IMR-90 (cell line): ENCODE measurements around the gene EEPD1. TPM values are rescaled to one million over a fixed set of nuclear protein-coding genes. Genes with fewer than 3 reads are reported as not detected.

Source experiments
- ATAC-seq: fragments of 200-7000 bp; cut with Tn5 transposase; 2 replicates; pipeline ENCODE4 v1.9.1; 2020; ENCODE audit warnings: low read depth, mild to moderate bottlenecking, moderate library complexity
- BruUV-seq: library from RNA; stranded (reverse); fragments of 400-500 nt; replicated peaks from 2 replicates; lab custom pipeline; 2021; lab: Mats Ljungman, UMichigan
- CTCF ChIA-PET: fragments of 300-600 bp; formaldehyde crosslinking; extraction: SDS; loops from one replicate; lab custom pipeline; 2021; ENCODE audit warnings: antibody characterized with exemption; lab: Yijun Ruan, JAX
- POLR2A ChIA-PET: fragments of 300-600 bp; sonication (Branson Sonifier 250); formaldehyde crosslinking; loops from one replicate; lab custom pipeline; 2022; ENCODE audit warnings: antibody characterized with exemption; ENCODE audit not compliant: unreplicated experiment; lab: Charles Lee
- DNase-seq: peaks from one replicate; pipeline ENCODE4 v3.0.0; 2013
- H2AFZ ChIP-seq: replicated peaks from 2 replicates; pipeline ENCODE3; 2013; ENCODE audit warnings: low read length, mild to moderate bottlenecking; ENCODE audit not compliant: poor library complexity
- H2AK5ac ChIP-seq: 2 replicates; pipeline ENCODE4 v1.6.1; 2013; ENCODE audit warnings: low read depth, low read length, inconsistent platforms
- H2AK9ac ChIP-seq: replicated peaks from 2 replicates; pipeline ENCODE3; 2013; ENCODE audit warnings: mild to moderate bottlenecking, low read depth, low read length, moderate library complexity; ENCODE audit not compliant: poor library complexity
- H2BK120ac ChIP-seq: 2 replicates; pipeline ENCODE4 v1.6.1; 2013; ENCODE audit warnings: low read depth, low read length, inconsistent platforms
- H2BK15ac ChIP-seq: 3 replicates; pipeline ENCODE4 v1.6.1; 2013; ENCODE audit warnings: low read depth, low read length, inconsistent platforms
- H2BK20ac ChIP-seq: 2 replicates; pipeline ENCODE4 v1.6.1; 2013; ENCODE audit warnings: low read depth, mild to moderate bottlenecking, inconsistent platforms, low read length, moderate library complexity
- H2BK5ac ChIP-seq: 2 replicates; pipeline ENCODE4 v1.6.1; 2013; ENCODE audit warnings: mild to moderate bottlenecking, low read depth, low read length, inconsistent platforms; ENCODE audit not compliant: poor library complexity, severe bottlenecking
- H3K14ac ChIP-seq: replicated peaks from 2 replicates; pipeline ENCODE4 v1.6.1; 2013; ENCODE audit warnings: low read depth, low read length, inconsistent platforms
- H3K18ac ChIP-seq: 2 replicates; pipeline ENCODE4 v1.6.1; 2013; ENCODE audit warnings: low read depth, low read length, control low read depth
- H3K23ac ChIP-seq: 2 replicates; pipeline ENCODE4 v1.6.1; 2013; ENCODE audit warnings: low read depth, low read length, inconsistent platforms
- H3K27ac ChIP-seq: 2 replicates; pipeline ENCODE4 v1.5.1; 2013; ENCODE audit warnings: mild to moderate bottlenecking, control low read depth, low read length; ENCODE audit not compliant: insufficient read depth
- H3K27me3 ChIP-seq: 2 replicates; pipeline ENCODE4 v1.6.1; 2013; ENCODE audit warnings: low read length; ENCODE audit not compliant: control insufficient read depth, insufficient read depth
- H3K36me3 ChIP-seq: 2 replicates; pipeline ENCODE4 v1.6.1; 2013; ENCODE audit warnings: low read length, mixed read lengths; ENCODE audit not compliant: control insufficient read depth, insufficient read depth
- H3K4ac ChIP-seq: 2 replicates; pipeline ENCODE4 v1.6.1; 2013; ENCODE audit warnings: low read depth, low read length, inconsistent platforms
- H3K4me1 ChIP-seq: 2 replicates; pipeline ENCODE4 v1.6.1; 2013; ENCODE audit warnings: low read length, mixed read lengths; ENCODE audit not compliant: control insufficient read depth, insufficient read depth
- H3K4me2 ChIP-seq: 2 replicates; pipeline ENCODE4 v1.6.1; 2013; ENCODE audit warnings: low read depth, mild to moderate bottlenecking, control low read depth, low read length, moderate library complexity
- H3K4me3 ChIP-seq: 2 replicates; pipeline ENCODE4 v1.5.1; 2013; ENCODE audit warnings: low read depth, mild to moderate bottlenecking, control low read depth, low read length, moderate library complexity; ENCODE audit not compliant: insufficient read depth
- H3K56ac ChIP-seq: 2 replicates; pipeline ENCODE4 v1.6.1; 2013; ENCODE audit warnings: low read length, inconsistent platforms; ENCODE audit not compliant: insufficient read depth; ENCODE audit errors: extremely low read depth
- H3K79me1 ChIP-seq, 2 experiments: 2 replicates each; pipeline ENCODE4 v1.6.1; 2013; ENCODE audit warnings: low read length in 2 of 2, inconsistent platforms in 1 of 2, low read depth in 1 of 2
- H3K9ac ChIP-seq: 2 replicates; pipeline ENCODE4 v1.6.1; 2013; ENCODE audit warnings: low read depth, low read length, control low read depth
- H3K9me1 ChIP-seq: 2 replicates; pipeline ENCODE4 v1.6.1; 2013; ENCODE audit warnings: low read length, inconsistent platforms; ENCODE audit not compliant: insufficient read depth
- H3K9me3 ChIP-seq: 2 replicates; pipeline ENCODE4 v1.6.1; 2013; ENCODE audit warnings: low read length; ENCODE audit not compliant: control insufficient read depth, insufficient read depth
- H4K20me1 ChIP-seq: 2 replicates; pipeline ENCODE4 v1.6.1; 2013; ENCODE audit warnings: low read length, inconsistent platforms; ENCODE audit not compliant: insufficient read depth
- H4K5ac ChIP-seq: 2 replicates; pipeline ENCODE4 v1.6.1; 2013; ENCODE audit warnings: mild to moderate bottlenecking, low read depth, low read length, control low read depth
- H4K8ac ChIP-seq, 2 experiments: 2 replicates each; pipeline ENCODE4 v1.6.1; 2013; ENCODE audit warnings: low read depth in 2 of 2, low read length in 2 of 2, control low read depth in 1 of 2, inconsistent platforms in 1 of 2
- H4K91ac ChIP-seq: 2 replicates; pipeline ENCODE4 v1.6.1; 2013; ENCODE audit warnings: low read depth, low read length, inconsistent platforms; ENCODE audit not compliant: insufficient read depth
- BHLHE40 ChIP-seq: fragments of 150-350 bp; IDR thresholded peaks from 2 replicates; pipeline ENCODE4 v1.6.1; 2016; ENCODE audit warnings: mild to moderate bottlenecking, low read depth, low read length
- CEBPB ChIP-seq: IDR thresholded peaks from 2 replicates; pipeline ENCODE4 v1.6.1; 2012; ENCODE audit warnings: low read depth, low read length, improper control_type of control experiment
- CTCF ChIP-seq: conservative IDR thresholded peaks from 2 replicates; pipeline ENCODE4 v1.5.1; 2012; ENCODE audit warnings: mild to moderate bottlenecking, low read depth, low read length, improper control_type of control experiment
- FOS ChIP-seq: fragments of 150-350 bp; IDR thresholded peaks from 2 replicates; pipeline ENCODE4 v1.6.1; 2016; ENCODE audit warnings: low read depth, low read length
- MAZ ChIP-seq: IDR thresholded peaks from 2 replicates; pipeline ENCODE4 v1.6.1; 2012; ENCODE audit warnings: low read depth, mild to moderate bottlenecking, low read length, improper control_type of control experiment, moderate library complexity, borderline replicate concordance
- MXI1 ChIP-seq: IDR thresholded peaks from 2 replicates; pipeline ENCODE4 v1.6.1; 2012; ENCODE audit warnings: low read depth, mild to moderate bottlenecking, low read length, moderate library complexity, borderline replicate concordance
- POLR2A ChIP-seq: IDR thresholded peaks from 2 replicates; pipeline ENCODE4 v1.6.1; 2012; ENCODE audit warnings: mild to moderate bottlenecking, low read depth, low read length
- RAD21 ChIP-seq: IDR thresholded peaks from 2 replicates; pipeline ENCODE4 v1.6.1; 2012; ENCODE audit warnings: low read length, improper control_type of control experiment
- RCOR1 ChIP-seq: IDR thresholded peaks from 2 replicates; pipeline ENCODE4 v1.6.1; 2012; ENCODE audit warnings: mild to moderate bottlenecking, low read length, improper control_type of control experiment; ENCODE audit not compliant: insufficient replicate concordance
- SMC3 ChIP-seq: fragments of 150-350 bp; IDR thresholded peaks from 2 replicates; pipeline ENCODE4 v1.6.1; 2016; ENCODE audit warnings: low read depth, mild to moderate bottlenecking, antibody characterized with exemption, low read length, moderate library complexity
- WGBS, 2 experiments: methylation state at CpG; one replicate each; pipeline versions ENCODE4 v1.1.5 to v1.1.7; 2013; ENCODE audit warnings: missing lambda C conversion rate in 2 of 2; ENCODE audit not compliant: insufficient read length in 1 of 2; ENCODE audit errors: extremely low coverage in 2 of 2; 5-methylcytosine and 5-hydroxymethylcytosine counted together
- dilution Hi-C: fragments of 300-500 bp; cut with HindIII; formaldehyde crosslinking; loops from one replicate; pipeline ENCODE4 v1.14.3; 2018; ENCODE audit warnings: low sequenced_read_pairs; ENCODE audit not compliant: unreplicated experiment
- in situ Hi-C: fragments of 300-500 bp; cut with MboI; formaldehyde crosslinking; loops from 3 replicates; pipeline ENCODE4 v1.14.3; 2019; ENCODE audit warnings: low sequenced_read_pairs, inconsistent platforms, mixed read lengths
- intact Hi-C: fragments of 100-400 bp; cut with micrococcal nuclease; formaldehyde crosslinking; loops from 2 replicates; pipeline ENCODE4 v1.10.0; 2022
- polyA plus RNA-seq, 3 experiments: library from polyadenylated mRNA; depleted of rRNA; stranded (reverse); fragments of >200 nt; gene quantifications; 2 replicates each; pipeline ENCODE4 v1.2.3, GENCODE V29; 2012; ENCODE audit warnings: low replicate concordance in 1 of 3
- total RNA-seq: library from RNA; depleted of rRNA; stranded (reverse); fragments of >200 nt; gene quantifications from 2 replicates; pipeline ENCODE4 v1.2.3, GENCODE V29; 2012

EEPD1 gene
- total and polyA plus RNA-seq, 2 of the 4 experiments (the other 2 are of a cell fraction): 7.3 to 15.2 TPM

DNA sequence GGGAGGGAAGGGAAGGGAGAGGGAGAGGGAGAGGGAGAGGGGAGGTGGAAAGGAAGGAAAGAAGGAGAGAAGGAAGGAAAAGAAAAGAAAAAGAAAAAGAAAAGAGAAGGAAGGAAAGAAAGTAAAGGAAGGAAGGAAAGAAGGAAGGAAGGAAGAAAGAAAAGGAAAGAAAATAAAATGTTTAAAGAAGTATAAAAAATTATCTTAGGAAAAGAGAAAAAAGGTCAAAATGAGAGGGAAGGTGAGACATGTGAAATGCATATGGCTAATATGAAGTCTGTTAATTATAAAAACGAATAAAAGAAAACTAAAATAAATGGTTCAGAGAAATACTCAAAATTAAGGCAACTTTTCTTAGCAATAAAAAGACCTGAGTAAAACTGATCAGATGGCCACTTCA is 190.5 kb downstream of the EEPD1 start:
- no peak overlapping the region for H2AK9ac ChIP-seq
- no peaks in the 10 kb centered on the region for H3K9me1 ChIP-seq
- H2AK5ac ChIP-seq: no peak overlapping the region
- in situ Hi-C loops: loop anchor here (25.0 kb wide), 1 partner anchor 631 kb away; no protein-coding TSS in a partner anchor
- H4K91ac ChIP-seq: no peak overlapping the region
- H3K56ac ChIP-seq: no peak overlapping the region
- no peaks in the 10 kb centered on the region for H3K4me1 ChIP-seq
- no TSS peak for BruUV-seq
- intact Hi-C loops: no loop called here
- dilution Hi-C loops: no loop called here
- no peak overlapping the region for H2BK20ac ChIP-seq
- H3K4ac ChIP-seq: no peak overlapping the region
- H2BK120ac ChIP-seq: no peak overlapping the region
- H3K14ac ChIP-seq: no peak overlapping the region
- no peak for TF ChIP-seq CTCF
- TF ChIP-seq SMC3: no peak
- no peak for TF ChIP-seq BHLHE40
- TF ChIP-seq FOS: no peak
- TF ChIP-seq RAD21: no peak
- no peak for TF ChIP-seq MXI1
- no peak for TF ChIP-seq RCOR1
- no peak for TF ChIP-seq POLR2A
- TF ChIP-seq MAZ: no peak
- TF ChIP-seq CEBPB: no peak
- H3K4me3 ChIP-seq: no peak overlapping the region
- H4K5ac ChIP-seq: no peak overlapping the region
- CTCF ChIA-PET: no interaction called here
- no peak overlapping the region for H2AFZ ChIP-seq
- H4K20me1 ChIP-seq: no peaks in the 10 kb centered on the region
- no peak overlapping the region for H3K23ac ChIP-seq
- no peak overlapping the region for H3K9ac ChIP-seq
- POLR2A ChIA-PET: no interaction called here
- no peak overlapping the region for H3K27ac ChIP-seq
- H3K79me1 ChIP-seq: no peaks in the 10 kb centered on the region
- no peaks in the 10 kb centered on the region; the same call in 1 of the 2 replicates for H3K27me3 ChIP-seq
- H3K18ac ChIP-seq: no peak overlapping the region
- H3K36me3 ChIP-seq: no peaks in the 10 kb centered on the region
- ATAC-seq (no peak), DNase-seq (no peak)
- no peaks in the 10 kb centered on the region; the same call in 1 of the 2 replicates for H3K9me3 ChIP-seq
- no peak overlapping the region for H4K8ac ChIP-seq
- no peak overlapping the region for H2BK5ac ChIP-seq
- no peak overlapping the region for H3K4me2 ChIP-seq
- WGBS, 2 experiments: no CpG with 5 or more reads among the region's 1 CpG
- no peak overlapping the region for H2BK15ac ChIP-seq
